Ureter (tissue), 1 donor: Measurements from ENCODE around the gene SPAG8. TPM values are rescaled to one million over a fixed set of nuclear protein-coding genes. Genes with fewer than 3 reads are reported as not detected.

Experiments
- DNase-seq: peaks from one replicate; pipeline ENCODE4 v3.0.0-alpha.2; 2020; ENCODE audit warnings: low spot score
- total RNA-seq: library from RNA; stranded (reverse); gene quantifications from one replicate; pipeline ENCODE4 v1.2.4, GENCODE V29; 2023
- donor health status: DM: yes; HTN: yes; CAD: no.

Gene SPAG8, protein sequence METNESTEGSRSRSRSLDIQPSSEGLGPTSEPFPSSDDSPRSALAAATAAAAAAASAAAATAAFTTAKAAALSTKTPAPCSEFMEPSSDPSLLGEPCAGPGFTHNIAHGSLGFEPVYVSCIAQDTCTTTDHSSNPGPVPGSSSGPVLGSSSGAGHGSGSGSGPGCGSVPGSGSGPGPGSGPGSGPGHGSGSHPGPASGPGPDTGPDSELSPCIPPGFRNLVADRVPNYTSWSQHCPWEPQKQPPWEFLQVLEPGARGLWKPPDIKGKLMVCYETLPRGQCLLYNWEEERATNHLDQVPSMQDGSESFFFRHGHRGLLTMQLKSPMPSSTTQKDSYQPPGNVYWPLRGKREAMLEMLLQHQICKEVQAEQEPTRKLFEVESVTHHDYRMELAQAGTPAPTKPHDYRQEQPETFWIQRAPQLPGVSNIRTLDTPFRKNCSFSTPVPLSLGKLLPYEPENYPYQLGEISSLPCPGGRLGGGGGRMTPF
- 6.4 TPM for total RNA-seq

DNA sequence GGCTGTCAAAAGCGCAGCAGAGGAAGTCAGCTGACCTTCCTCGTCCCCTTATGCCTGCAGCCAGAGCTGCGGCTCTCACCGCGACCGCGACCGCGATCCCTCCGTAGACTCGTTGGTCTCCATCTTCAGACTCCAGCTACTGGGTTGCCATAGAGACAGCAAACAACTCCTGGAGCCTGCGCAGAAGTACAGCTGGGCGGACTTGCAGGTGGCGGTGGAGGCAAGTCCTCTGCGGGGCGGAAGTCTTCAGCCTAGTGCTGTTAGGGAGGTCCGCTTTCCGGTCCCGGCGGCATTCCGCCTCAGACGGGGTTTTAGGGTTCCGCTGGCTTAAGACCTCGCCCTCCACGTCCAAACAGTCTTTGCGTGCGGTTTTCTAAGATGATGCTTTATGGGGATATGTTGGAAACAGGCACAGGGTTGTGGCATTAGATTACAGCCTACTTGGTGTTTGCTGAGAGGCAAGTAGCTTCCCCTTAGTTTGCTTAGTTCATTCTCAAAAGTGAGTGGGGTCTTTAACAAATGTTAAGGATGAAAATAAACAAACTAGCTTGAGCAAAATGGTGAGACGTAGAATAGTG lies at the start of gene SPAG8:
TSS of gene SPAG8 (minus strand) at position 238 of the 578 bp plus-strand sequence. CDS start at position 123, 115 bp downstream.
- DNase-seq: peak; percentile 94

DNA sequence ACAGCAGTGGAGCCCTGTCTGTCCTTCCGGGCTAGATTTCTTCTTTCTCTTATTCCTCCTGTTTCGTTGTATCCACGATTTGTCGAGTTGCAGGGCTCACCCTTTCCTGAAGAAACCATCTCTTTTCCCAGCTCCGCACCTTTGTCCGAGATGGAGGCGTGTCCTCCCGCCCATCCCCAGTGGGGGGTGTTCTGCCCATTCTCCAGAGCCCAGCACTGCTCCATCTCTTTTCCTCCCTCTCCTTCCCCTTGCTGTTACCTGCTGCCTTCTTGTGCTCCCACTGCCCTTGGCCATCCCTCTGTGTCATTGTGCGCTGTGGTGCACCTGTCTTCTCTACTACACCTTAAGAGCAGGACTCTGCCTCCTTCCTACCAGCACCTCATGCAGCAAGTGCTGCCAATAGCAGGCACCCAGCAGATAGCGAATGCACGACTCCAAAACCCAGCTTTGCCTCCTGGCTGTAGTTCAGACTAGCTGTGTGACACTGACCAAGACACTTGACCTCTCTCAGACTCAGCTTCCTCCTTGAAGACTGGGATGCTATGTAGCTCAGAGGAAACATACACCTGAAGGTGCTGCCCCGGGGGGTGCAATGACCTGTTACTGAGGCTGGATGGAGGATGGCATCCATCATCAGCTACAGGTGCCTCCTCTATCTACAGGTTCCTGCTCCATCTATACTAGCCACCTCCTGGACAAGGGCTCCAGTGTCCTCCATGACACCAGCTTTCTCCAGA lies 49.3 kb upstream of the SPAG8 start:
- DNase-seq: no peak

DNA sequence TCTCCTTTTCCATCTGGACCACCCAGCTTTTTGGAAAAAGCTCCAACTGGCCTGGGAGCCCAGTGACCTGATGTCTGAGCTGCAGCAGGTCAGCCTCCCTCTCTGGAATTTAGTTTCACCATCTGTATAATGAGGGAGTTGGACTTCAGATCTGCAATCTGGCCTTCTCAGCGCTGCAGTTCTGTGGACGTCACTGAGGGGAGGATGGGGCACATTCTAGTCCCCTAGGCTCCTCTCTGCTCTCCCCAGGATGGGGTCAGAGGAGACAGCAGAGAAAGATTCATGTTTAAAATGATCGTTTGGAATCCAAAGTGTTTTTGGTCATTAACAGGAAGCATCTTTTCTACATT lies 47.9 kb upstream of the SPAG8 start:
- no peak for DNase-seq

DNA sequence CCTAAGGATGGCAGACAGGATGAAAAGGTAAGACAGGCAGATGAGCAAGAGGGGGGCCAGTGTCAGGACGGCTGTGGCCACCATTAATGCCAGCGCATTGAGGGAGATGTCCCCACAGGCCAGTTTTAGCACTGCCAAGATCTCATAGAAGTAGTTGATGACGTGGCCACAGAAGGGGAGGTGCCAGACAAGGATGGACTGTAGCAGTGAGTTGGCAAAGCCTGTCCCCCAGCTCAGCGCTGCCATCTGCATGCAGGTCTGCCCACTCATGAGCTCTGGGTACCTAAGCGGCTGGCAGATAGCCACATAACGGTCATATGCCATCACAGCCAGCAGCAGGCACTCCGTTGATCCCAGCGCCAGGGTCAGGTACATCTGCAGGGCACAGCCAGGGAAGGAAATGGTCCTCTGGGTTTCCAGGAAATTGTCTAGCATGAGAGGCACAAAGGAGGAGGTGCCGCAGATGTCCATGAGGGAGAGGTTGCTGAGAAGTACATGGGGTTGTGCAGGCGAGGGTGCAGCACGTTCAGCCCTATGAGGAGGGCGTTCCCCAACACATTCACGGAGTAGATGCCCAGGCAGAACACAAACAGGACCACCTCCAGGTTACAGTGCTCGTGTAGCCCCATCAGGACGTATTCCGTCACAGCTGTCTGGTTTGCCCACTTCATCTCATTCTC lies 47.4 kb upstream of the SPAG8 start:
- DNase-seq: no peak

DNA sequence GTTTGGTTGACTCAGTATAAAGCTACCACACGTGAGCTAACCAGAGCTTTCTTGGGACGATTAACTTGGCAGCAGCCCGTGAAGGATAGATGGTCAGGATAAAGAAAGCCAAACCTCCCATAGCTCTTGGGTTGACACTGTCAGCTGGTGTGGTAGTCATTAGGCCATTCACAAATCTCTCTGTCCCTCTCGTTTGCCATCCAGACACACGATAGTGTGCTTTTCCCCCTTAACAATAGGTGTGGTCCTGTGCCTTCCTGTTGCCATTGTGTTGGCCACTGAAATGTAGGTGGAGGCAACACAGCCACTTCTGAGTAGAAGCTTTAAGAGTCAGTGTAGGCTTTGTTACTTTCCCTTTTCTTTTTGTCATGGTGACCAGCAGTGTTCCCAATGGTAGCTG lies 46.4 kb upstream of the SPAG8 start:
- DNase-seq: no peak

DNA sequence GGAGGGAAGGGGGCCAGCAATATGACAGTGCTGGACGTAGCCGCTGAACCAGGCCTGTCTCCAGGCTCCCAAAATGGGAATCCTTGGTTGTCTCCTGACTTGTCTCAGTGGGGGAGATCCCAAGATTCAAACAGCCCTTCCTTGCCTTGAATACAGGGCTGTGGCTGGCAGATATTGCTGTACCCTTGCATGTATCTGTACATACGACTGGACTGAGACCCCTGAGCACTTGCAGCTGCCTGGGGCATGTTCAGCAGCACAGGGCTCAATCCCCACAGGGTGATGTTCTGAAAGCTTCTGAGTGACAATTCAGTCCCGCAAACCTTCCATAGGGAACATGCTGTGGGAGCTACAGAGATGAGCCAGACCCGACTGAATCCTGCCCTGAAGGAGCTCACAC lies 44.8 kb upstream of the SPAG8 start:
- no peak for DNase-seq

DNA sequence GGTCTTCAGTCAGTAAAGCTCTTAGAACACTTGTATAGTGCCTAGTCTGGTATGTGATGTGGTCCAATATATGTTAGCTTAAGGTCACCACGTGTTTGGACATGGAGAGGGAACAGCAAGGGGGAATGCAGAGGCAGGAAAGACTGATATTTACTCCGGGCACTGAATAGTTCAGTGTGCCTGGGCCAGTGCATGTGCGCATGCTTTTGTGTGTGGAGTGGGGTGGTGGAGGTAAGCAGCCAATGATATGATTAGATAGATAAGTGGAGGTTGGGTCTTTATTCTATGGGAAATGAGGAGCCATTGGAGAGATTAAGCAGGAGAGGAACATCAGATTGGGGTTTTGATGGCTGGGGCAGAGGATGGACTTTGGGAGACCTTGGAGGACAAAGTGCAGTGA lies 44.1 kb upstream of the SPAG8 start:
- no peak for DNase-seq

DNA sequence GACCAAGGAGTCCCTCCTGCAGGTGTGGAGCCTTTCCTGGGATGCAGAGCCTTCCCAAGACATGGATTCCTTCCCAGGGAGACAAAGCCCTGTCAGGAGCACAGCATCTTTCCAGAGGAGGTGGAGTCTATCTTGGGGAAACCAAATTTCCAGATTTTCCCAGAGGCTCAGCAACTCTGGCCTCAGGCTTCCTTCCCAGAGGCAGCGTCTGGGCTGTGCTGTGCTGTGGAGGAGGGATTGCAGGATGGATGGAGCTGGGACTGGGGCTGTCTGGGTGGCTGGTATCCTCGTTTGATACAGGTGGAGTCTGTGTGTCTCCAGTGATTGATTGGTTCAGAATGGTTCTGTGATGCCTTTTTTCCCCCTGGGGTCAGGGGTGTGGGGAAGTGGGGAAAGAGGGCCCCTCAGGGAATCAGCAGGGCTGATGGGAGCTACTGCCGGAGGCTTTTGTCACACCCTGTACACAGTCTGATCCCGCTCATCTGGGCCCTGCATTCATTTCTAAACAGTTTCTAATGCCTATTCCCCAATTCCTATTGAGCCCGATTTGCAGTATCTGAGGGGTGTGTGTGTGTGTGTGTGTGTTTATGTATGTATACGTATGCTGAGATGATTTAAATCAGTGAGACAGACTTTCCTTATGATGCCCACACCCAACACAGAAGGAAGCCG lies 42.2 kb upstream of the SPAG8 start:
- DNase-seq: no peak

DNA sequence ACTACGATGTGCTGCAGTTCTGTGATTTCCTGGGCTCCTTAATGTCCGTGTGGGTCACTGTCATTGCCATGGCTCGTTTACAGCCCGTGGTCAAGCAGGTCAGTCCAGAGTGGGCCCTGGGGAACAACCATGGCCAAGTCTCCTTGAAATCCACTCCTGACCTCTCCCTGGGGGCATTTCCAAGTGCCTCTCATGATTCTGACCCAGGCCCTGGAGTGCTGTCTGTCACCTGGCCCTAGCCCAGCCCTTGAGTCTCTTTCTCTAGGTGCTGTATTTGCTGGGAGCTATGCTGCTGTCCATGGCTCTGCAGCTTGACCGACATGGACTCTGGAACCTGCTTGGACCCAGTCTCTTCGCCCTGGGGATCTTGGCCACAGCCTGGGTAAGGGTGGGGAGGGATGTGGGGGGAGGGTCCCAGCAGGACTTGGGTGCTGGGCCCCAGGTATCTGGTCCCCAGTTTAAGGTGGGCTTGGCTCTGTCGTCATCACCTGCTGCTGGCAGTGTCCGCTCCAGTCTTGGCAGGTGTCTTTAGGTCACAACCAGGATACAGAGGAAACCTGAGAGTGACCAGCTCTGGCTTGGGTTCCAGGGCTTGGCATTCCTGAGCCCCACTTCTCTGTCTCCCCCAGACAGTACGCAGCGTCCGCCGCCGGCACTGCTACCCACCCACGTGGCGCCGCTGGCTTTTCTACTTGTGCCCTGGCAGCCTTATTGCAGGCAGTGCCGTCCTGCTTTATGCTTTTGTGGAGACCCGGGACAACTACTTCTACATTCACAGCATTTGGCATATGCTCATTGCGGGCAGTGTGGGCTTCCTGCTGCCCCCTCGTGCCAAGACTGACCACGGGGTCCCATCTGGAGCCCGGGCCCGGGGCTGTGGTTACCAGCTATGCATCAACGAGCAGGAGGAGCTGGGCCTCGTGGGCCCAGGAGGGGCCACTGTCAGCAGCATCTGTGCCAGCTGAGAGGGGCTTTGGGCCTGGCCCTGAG lies 41.1 kb upstream of the SPAG8 start:
- DNase-seq: peak; percentile 17

DNA sequence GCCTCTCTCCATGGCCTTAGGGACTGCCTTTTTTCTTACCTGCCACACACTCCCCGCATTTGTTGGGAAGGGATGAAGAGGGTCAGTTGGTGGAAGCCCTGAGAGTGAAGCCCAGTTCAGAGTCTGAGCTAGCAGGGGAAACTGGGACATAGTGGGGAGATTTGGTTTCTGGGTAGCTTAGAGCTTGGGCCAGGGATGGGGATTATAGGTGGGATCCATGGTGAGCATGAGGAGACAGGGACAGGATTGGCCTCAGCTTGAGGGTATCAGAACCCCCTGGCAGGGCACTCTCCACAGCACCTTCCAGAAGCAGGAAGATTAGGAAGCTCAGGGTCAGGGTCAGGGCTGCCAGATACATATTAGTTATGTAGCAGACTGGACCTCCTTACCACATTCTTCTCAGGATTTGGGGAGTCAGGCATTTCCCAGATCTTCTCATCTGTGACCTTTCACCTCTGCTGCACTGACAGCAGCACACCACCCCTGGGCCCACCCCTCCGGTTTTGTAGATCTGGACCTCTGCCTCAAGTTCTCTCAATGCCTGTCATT lies 40.3 kb upstream of the SPAG8 start:
- DNase-seq: peak; percentile 19

DNA sequence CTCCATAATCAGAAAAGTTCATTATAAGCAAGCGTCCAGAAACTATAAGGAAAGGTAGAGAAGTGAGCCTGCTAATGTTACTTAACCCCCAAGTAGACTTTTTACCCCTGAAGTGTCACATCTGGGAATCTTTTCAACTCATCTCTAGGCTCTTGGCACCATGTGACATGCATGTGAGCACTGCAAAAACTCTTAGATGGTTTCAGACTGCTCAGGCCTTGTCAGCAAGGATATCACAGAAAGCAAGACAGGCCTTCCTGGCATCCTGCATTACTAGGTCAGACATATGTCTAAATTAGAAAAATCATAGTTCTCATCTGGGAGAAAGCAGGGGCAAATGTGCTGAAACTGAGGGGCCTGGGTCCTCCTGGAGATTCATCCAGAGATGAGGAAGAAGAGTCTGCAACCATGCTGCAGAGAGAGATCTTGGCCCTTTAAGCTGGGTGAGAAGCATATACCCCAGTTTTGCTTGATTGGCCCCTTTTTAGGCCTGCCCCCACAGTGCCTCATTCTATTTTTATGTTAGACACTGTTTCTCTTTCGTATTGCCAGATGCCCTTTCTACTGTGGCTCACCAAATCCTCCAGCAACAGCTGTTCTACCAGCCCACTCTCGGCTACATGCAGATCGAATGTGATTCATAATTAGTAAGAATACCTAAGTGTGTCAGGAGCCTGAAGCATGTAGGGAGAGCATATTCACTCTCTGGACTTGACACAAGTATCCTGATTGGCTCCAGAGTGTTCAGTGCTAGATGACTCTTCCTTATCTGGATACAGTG lies 35.9 kb upstream of the SPAG8 start:
- no peak for DNase-seq

DNA sequence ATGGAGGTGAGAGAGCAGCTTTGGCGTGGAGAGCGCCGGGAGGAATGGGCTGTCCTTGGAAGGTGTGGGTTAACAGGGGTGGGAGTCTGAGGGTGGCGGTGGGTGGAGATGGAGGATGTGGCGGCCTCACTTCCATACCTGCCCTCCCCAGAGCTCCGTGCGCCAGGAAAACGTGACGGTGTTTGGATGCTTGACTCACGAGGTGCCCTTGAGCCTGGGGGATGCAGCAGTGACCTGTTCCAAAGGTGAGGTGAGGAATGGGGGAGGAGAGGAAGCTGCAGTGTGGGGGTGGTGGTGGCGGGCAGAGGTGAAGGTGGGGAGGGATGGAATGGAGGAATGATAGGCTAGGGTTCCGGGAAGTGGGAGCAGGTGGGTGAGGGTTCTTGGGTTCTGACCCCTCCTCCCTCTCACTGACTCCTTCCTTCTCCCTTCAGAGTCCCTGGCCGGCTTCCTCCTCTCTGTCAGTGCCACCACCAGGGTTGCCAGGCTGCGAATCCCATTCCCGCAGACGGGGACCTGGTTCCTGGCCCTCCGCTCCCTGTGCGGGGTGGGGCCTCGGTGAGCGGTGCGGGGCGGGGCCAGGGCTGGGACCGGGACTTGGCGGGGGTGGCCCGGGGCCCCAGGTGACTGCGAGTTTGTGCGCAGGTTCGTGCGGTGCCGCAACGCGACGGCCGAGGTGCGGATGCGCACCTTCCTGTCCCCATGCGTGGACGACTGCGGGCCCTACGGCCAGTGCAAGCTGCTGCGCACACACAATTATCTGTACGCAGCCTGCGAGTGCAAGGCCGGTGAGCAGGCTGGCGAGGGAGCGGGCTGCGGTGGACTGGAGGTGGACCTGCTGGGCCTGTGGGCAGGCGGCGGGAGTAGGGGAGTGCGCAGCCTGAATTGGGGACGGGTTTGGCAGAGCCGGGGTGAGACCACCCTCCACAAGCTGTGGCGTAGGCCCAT lies 34.0 kb upstream of the SPAG8 start:
- no peak for DNase-seq

DNA sequence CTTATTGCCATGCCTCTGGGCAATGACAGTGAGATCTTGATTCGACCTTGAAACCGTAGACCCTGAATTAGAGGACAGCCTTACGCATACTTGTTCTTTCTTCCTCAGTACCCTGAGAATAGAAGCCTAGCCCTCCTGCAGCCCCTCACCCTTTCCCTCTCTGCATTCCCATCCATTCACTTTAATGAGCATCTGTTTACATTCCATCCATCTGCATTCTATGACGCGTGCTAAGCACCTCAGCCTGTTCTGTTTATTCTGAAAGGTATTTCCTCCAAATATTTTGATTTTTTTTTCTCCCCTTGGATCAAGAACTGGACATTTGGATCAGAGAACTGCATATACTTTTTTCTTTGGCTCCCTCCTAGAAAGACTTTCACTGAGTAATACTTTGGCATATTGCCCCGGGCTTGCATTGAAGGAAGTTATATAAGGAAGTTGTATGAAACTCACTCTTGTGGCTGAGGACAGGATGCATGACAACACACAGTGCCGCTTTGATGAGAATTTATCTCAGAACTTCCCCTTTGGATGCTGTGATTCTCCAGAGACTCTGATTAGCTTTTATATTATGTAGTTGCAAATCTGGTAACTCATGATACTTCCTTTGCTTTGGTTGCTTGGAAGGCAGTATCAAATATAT lies 32.7 kb upstream of the SPAG8 start:
- peak; percentile 70 for DNase-seq

DNA sequence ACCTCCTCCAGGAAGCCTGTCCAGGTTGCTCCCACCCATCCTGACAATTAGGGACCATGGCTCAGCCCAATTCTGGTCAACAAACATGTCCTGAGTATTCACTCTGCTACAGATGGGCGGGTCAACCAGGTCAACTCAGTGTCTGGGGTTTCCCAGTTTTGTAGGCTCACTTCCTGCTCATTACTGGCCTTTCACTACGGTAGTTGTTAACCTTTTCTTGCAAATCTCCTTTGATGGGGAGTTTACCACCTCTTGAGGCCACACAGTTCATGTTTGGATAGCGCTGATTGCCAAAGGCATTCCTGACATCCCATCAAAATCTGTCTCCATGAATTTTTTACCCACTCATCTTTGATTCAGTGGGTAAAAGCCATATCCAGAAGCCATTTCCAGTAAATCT lies 30.7 kb upstream of the SPAG8 start:
- no peak for DNase-seq

DNA sequence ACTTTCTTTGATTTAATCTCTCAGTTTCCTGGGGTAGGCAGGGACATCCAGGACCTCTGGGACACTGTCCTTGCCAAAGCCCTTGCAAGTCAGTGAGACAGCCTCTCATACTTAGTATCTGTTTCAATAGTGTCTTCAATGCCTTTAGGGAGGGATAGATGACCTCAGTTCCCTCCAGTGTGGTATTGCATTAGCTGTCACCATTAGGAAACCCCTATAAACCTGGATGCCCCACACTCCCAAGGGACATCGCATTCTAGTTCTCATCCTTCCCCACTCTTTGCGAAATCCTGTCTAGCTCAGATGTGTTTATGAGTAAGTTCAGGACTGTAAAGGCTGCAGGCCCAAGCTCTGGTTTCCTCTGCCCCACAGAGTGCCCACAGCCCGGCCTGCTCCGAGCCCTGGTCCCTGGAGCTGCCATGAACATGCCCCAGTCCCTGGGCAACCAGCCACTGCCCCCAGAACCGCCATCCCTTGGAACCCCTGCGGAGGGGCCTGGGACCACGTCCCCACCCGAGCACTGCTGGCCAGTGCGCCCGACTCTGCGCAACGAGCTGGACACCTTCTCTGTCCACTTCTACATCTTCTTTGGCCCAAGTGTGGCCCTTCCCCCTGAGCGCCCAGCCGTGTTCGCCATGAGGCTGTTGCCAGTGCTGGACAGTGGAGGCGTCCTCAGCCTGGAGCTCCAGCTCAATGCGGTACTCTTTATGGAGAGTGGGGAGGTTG lies 30.1 kb upstream of the SPAG8 start:
- DNase-seq: no peak

DNA sequence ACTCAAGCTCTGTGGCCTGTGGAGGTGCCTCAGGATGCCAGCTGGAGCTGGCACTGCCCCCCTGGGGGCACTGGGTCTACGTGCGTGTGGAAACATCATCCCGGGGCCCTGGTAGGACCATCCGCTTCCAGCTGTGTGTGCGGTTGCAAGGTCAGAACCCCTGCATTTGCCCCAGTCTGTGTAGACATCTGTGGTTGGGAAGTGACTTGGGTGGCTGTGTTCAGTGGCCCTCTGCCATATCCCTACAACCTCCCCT lies 29.5 kb upstream of the SPAG8 start:
- DNase-seq: no peak
